Hematopoietic multipotent progenitor cell treated with erythropoietin and hydrocortisone succinate and interleukin-3 and kit ligand, for 17 days (in vitro differentiated cells): ENCODE measurements around the gene TNMD.

Experiments
- DNase-seq: peaks from one replicate; pipeline ENCODE4 v3.0.0-alpha.2; 2015; ENCODE audit warnings: low spot score

Gene TNMD

DNA sequence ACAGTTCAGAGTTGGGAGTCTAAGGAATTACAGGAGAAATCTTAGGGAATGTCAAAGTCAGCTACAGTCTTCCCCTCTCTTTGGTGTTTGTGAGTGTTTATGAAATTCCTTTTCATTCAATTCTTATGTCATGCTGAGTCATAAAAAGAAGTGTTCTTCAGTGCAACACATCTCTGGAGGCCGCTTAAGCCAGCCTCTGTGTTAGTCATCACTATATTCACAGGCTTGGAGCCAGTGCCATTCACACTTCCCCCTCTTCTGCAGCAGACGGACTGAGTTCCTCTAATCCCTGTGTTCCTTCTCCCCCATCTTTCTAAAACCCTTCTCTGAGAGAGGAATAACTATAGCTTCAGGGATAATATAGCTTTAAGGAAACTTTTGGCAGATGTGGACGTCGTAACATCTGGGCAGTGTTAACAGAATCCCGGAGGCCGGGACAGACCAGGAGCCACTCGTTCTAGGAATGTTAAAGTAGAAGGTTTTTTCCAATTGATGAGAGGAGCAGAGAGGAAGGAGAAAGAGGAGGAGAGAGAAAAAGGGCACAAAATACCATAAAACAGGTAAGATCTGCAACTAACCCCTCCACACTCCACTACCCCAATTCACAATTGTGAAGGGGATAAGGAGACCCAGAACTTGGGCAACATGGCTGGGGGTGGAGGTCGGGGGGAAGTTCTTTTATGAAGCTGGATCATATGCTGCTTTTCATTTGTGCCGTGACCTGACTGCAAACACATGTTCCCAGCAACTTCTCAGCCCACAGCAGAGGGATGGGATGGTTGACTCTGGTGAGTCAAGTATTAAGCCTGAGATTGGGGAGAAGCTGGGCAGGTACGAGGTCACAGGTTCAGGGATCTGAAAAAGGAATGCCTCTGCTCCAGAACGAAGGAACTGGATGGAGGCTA lies 59.5 kb downstream of the TNMD start, which contains the start of gene SRPX2:
SRPX2 (plus strand) TSS at position 244 of the 905 bp plus-strand sequence. CDS start 2,124 bp downstream, outside the sequence.
- no peak for DNase-seq

- DNase-seq: no peak
Measured at GRCh38 chrX:100645106-100645505, 60.4 kb downstream of the TNMD start.

- no peak for DNase-seq
Measured at GRCh38 chrX:100647095-100647494, 62.4 kb downstream of the TNMD start.

DNA sequence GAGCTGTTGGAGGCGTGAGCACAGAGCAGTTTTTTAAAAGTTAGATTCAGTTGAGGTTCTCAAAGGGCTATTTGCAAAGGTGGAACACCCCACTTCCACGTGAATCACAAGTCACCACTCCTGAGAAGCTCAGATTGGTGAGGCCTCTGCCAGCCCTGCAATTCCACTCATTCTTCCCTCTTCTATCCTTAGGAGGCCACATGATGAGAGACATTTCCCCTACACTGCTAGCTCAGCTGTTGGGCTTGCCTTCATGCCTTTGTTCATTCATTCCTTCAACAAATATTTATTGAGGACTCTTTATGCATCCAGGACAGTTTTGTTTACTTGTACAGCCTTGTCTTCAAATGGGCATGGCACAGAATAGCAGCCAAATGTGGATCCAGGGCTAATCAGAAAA lies 63.0 kb downstream of the TNMD start:
- no peak for DNase-seq

DNA sequence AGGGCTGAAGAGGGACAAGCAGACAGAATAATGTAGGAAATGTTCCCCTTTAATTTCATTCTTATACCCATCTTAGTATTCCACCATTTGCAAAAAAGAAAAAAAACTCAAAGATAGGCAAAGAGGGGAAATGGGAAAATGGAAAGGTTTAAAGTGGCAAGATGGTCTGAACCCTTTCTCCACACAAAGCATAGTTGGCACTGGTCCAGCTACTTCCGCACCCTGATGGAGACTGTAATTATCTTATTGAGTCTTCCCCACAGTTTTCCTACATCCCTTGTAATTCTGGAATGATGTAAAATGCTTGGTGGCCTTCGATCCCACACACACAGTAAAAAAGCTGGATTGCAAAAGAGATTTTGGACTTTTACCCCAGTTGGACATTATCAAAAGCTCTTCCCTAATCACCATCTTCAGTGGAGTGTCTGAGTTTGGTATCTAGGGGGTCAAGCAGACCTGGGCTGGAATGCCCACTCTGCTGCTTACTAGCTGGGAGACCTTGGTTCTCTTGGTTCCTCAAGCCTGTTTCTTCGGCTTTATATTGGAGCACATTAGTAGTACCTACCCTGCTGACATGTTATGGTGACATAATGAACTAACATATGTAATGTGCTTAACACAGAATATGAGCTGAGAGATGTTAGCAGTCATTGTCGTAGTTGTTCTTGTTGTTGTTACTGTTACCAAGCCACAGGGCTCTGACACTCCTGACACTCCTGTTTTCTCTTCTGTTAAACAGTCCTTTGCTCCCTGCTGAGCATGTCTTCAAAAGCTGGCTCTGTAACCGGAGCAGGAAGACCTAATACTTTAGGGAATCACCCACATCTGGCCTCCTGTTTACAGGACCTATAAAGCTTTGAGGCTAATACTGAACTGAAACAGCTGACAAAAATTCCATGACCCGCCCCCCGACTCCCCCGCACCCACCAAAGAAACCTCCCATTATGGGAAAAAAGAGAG lies 64.0 kb downstream of the TNMD start:
- DNase-seq: no peak
